ENCODE measurements around the gene SLC40A1. TPM values are rescaled to one million over a fixed set of nuclear protein-coding genes. Genes with fewer than 3 reads are reported as not detected.

The SLC40A1 gene
- total and polyA plus RNA-seq, 9 donors = 243 to 515 (median 361) TPM

GRCh38 chr2:189519631-189520387, 60.8 kb downstream of the SLC40A1 start:
- Histone ChIP-seq H3K9me3 (no peaks in the 10 kb centered on the region), H3K27ac (peak overlapping the region in 1 of 2 donors; percentile 15), H3K36me3 (no peaks in the 10 kb centered on the region), H3K27me3 (no peaks in the 10 kb centered on the region), H3K4me3 (no peak overlapping the region), H3K4me1 (ENCODE audit: insufficient read depth) (peaks cover 17% of the 10 kb centered on the region)
- WGBS, 3 donors = 46 to 55% (median 52%) methylated on average over 6 of the region's 6 CpGs
- DNase-seq = peak in 1 of 5 donors; percentile 24
- TF ChIP-seq EP300 (IDR thresholded peaks at IDR 0.05) = no peak
- intact Hi-C loops (cut with DNase I) = no loop called here

GRCh38 chr2:189517847-189518535, 62.6 kb downstream of the SLC40A1 start:
- Histone ChIP-seq H3K4me3 (no peak overlapping the region), H3K4me1 (ENCODE audit: insufficient read depth) (peaks cover 15% of the 10 kb centered on the region), H3K9me3 (no peaks in the 10 kb centered on the region), H3K27me3 (no peaks in the 10 kb centered on the region), H3K27ac (no peak overlapping the region), H3K36me3 (no peaks in the 10 kb centered on the region)
- TF ChIP-seq EP300 (IDR thresholded peaks at IDR 0.05) (no peak), POLR2A (IDR thresholded peaks at IDR 0.05) (no peak), CTCF (IDR thresholded peaks at IDR 0.05) (no peak)
- 82 to 87% (median 84%) methylated on average over 6 of the region's 6 CpGs for WGBS, 3 donors
- intact Hi-C loops (cut with DNase I) = no loop called here
- no peak for DNase-seq

GRCh38 chr2:189516546-189516945, 64.0 kb downstream of the SLC40A1 start:
- TF ChIP-seq EP300 (IDR thresholded peaks at IDR 0.05) = no peak
- no peak for TF ChIP-seq POLR2A (IDR thresholded peaks at IDR 0.05)
- intact Hi-C loops (cut with DNase I) = no loop called here
- Histone ChIP-seq H3K36me3 (no peaks in the 10 kb centered on the region), H3K4me1 (ENCODE audit: insufficient read depth) (peaks cover 9% of the 10 kb centered on the region), H3K9me3 (no peaks in the 10 kb centered on the region), H3K27me3 (no peaks in the 10 kb centered on the region), H3K4me3 (no peak overlapping the region), H3K27ac (peak overlapping the region in 1 of 2 donors; percentile 65)
- WGBS, 3 donors = 74 to 79% (median 78%) methylated on average over 3 of the region's 3 CpGs
- no peak for DNase-seq

GRCh38 chr2:189515264-189515663, 65.3 kb downstream of the SLC40A1 start:
- intact Hi-C loops (cut with DNase I) = no loop called here
- Histone ChIP-seq H3K9me3 (no peaks in the 10 kb centered on the region), H3K27ac (peak overlapping the region in 1 of 2 donors; percentile 65), H3K36me3 (no peaks in the 10 kb centered on the region), H3K27me3 (no peaks in the 10 kb centered on the region), H3K4me1 (ENCODE audit: insufficient read depth) (peaks cover 9% of the 10 kb centered on the region), H3K4me3 (no peak overlapping the region)
- no peak for TF ChIP-seq CTCF (IDR thresholded peaks at IDR 0.05)
- no peak for TF ChIP-seq EP300 (IDR thresholded peaks at IDR 0.05)
- no peak for TF ChIP-seq POLR2A (IDR thresholded peaks at IDR 0.05)
- DNase-seq = peak in 1 of 5 donors; percentile 31
- 4 to 8% (median 8%) methylated on average over 1 of the region's 1 CpG for WGBS, 3 donors

- TF ChIP-seq CTCF (IDR thresholded peaks at IDR 0.05) (no peak), POLR2A (IDR thresholded peaks at IDR 0.05) (no peak), EP300 (IDR thresholded peaks at IDR 0.05) (no peak)
- DNase-seq = no peak
- Histone ChIP-seq H3K4me3 (no peak overlapping the region), H3K4me1 (ENCODE audit: insufficient read depth) (peaks cover 8% of the 10 kb centered on the region), H3K27ac (peak overlapping the region in 1 of 2 donors; percentile 65), H3K9me3 (no peaks in the 10 kb centered on the region), H3K36me3 (no peaks in the 10 kb centered on the region), H3K27me3 (no peaks in the 10 kb centered on the region)
- intact Hi-C loops (cut with DNase I) = no loop called here
- 94 to 99% (median 95%) methylated on average over 3 of the region's 3 CpGs for WGBS, 3 donors
Observed at GRCh38 chr2:189514104-189514503, 66.5 kb downstream of the SLC40A1 start.
